ENCODE data around the gene ADRA2C.

Gene ADRA2C

GRCh38 chr4:3760841-3761240 lies 5.3 kb upstream of the ADRA2C start:
- DNase-seq: no peak

- DNase-seq: no peak
Observed at GRCh38 chr4:3762264-3762663, 3.9 kb upstream of the ADRA2C start.

- no peak for DNase-seq
Observed at GRCh38 chr4:3762753-3763549, 3.2 kb upstream of the ADRA2C start.

- peak in 2 of 4 experiments; percentile 14 to 52 for DNase-seq
Observed at GRCh38 chr4:3765271-3766035, 732 bp upstream of the ADRA2C start.

- peak in 2 of 4 experiments; percentile 3 to 7 for DNase-seq
Observed at GRCh38 chr4:3766785-3767569, 792 bp downstream of the ADRA2C start.

- DNase-seq: peak in 2 of 4 experiments; percentile 6 to 9
Observed at GRCh38 chr4:3767570-3768288, 1.5 kb downstream of the ADRA2C start.

GRCh38 chr4:3768842-3769641 lies 2.9 kb downstream of the ADRA2C start:
- DNase-seq: no peak

GRCh38 chr4:3769642-3770184 lies 3.5 kb downstream of the ADRA2C start:
- DNase-seq: no peak

GRCh38 chr4:3770323-3771163 lies 4.4 kb downstream of the ADRA2C start:
- DNase-seq: no peak

GRCh38 chr4:3771164-3771809 lies 5.1 kb downstream of the ADRA2C start:
- DNase-seq: no peak

- no peak for DNase-seq
Observed at GRCh38 chr4:3771939-3772495, 5.8 kb downstream of the ADRA2C start.

- no peak for DNase-seq
Observed at GRCh38 chr4:3772632-3773031, 6.4 kb downstream of the ADRA2C start.

- DNase-seq: no peak
Observed at GRCh38 chr4:3773552-3774001, 7.4 kb downstream of the ADRA2C start.

- no peak for DNase-seq
Observed at GRCh38 chr4:3774253-3774883, 8.2 kb downstream of the ADRA2C start.

GRCh38 chr4:3775005-3775404 lies 8.8 kb downstream of the ADRA2C start:
- DNase-seq: no peak

- DNase-seq: no peak
Observed at GRCh38 chr4:3775576-3775975, 9.4 kb downstream of the ADRA2C start.

- no peak for DNase-seq
Observed at GRCh38 chr4:3776166-3777032, 10.2 kb downstream of the ADRA2C start.

GRCh38 chr4:3777033-3777390 lies 10.8 kb downstream of the ADRA2C start:
- no peak for DNase-seq

Measured in suppressor macrophage (primary cell).